Measurements from ENCODE around the gene TADA2A. TPM values are rescaled to one million over a fixed set of nuclear protein-coding genes. Genes with fewer than 3 reads are reported as not detected.
"Not testable (repeated sequence)": the region's sequence is repeated elsewhere in the genome, so short reads cannot be mapped to it uniquely, and the experiment has no call there.

Gene TADA2A
- total RNA-seq, 1 donor from 2014 or later = 42.0 TPM

DNA sequence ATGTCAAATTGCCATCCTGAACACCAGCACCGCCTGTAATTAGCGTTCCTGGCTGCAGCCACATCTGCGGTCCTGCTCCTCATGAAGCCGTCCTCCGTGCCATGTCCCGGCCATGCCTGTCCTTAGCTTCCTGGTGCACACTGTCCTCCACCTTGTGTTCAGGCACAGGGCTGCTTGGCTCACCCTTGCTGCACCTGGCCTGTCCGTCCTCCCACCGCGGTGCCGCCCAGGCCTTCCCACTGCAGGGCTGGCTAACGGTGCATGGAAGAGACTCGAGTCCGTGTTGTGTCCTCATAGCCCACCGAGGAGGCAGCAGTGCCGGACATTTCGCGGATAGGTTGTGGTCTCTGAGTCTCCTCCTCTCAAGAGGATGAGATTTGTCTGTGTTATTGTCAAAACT, 103.4 kb downstream of the TADA2A start:
- H3K4me3 Mint-ChIP-seq = no peak overlapping the region
- H3K9me3 Mint-ChIP-seq = no peaks in the 10 kb centered on the region
- intact Hi-C loops (cut with micrococcal nuclease) = no loop called here
- H3K4me1 Mint-ChIP-seq = no peaks in the 10 kb centered on the region
- ChIA-PET POLR2A (no interaction called here), CTCF (no interaction called here)
- H3K27ac Mint-ChIP-seq = no peak overlapping the region
- ATAC-seq (ENCODE audit: low read depth) = no peak
- peaks cover 26% of the 10 kb centered on the region for H3K36me3 Mint-ChIP-seq (ENCODE audit: low read depth)
- no peak for TF ChIP-seq CTCF (IDR thresholded peaks at IDR 0.05)
- H3K27me3 Mint-ChIP-seq = no peaks in the 10 kb centered on the region
- DNase-seq = no peak

DNA sequence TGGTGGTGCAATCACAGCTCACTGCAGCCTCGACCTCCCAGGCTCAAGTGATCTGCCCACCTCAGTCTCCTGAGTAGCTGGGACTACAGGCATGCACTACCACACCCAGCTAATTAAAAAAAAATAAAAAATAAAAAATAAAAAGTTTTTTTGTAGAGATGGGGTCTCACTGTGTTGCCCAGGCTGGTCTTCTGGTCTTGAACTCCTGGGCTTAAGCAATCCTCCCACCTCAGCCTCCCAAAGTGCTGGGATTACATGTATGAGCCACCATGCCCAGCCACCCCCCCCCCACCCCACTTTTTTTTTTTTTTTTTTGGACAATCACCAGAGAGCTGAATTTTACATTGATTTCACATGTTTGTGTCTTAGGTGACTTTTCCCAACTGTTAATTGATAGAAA, 105.0 kb downstream of the TADA2A start:
- intact Hi-C loops (cut with micrococcal nuclease); H3K27me3 Mint-ChIP-seq; ATAC-seq (ENCODE audit: low read depth); H3K4me3 Mint-ChIP-seq; H3K27ac Mint-ChIP-seq; H3K4me1 Mint-ChIP-seq; H3K9me3 Mint-ChIP-seq; CTCF ChIA-PET; DNase-seq: not testable (repeated sequence)
- POLR2A ChIA-PET = interaction anchor here (0.6 to 0.7 kb wide), 2 partner anchors 15 to 808 kb away, joined by 3 to 4 read pairs; no protein-coding TSS in a partner anchor
- H3K36me3 Mint-ChIP-seq (ENCODE audit: low read depth) = peaks cover 38% of the 10 kb centered on the region

DNA sequence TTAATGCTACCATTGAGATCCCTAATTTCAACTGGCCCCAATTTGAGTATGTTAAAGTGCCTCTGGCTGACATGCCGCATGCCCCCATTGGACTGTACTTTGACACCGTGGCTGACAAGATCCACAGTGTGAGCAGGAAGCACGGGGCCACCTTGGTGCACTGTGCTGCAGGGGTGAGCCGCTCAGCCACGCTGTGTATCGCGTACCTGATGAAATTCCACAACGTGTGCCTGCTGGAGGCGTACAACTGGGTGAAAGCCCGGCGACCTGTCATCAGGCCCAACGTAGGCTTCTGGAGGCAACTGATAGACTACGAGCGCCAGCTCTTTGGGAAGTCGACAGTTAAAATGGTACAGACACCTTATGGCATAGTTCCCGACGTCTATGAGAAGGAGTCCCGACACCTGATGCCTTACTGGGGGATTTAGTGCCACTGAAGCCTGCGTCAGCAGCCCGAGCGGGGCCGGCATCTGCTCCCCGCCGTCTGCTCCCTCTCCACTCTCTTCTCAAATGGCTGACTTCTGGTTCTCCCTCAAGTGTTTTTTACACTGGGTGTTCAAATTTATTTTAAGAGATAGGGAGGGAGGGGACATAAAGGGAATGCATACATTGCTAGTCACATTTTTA, 105.9 kb downstream of the TADA2A start:
- no peak for TF ChIP-seq CTCF (IDR thresholded peaks at IDR 0.05)
- ATAC-seq (ENCODE audit: low read depth) (no peak), DNase-seq (no peak)
- H3K4me1 Mint-ChIP-seq = no peaks in the 10 kb centered on the region
- H3K4me3 Mint-ChIP-seq = no peak overlapping the region
- H3K9me3 Mint-ChIP-seq = no peaks in the 10 kb centered on the region
- no peak overlapping the region for H3K27ac Mint-ChIP-seq
- intact Hi-C loops (cut with micrococcal nuclease) = no loop called here
- peaks cover 45% of the 10 kb centered on the region for H3K36me3 Mint-ChIP-seq (ENCODE audit: low read depth)
- no peaks in the 10 kb centered on the region for H3K27me3 Mint-ChIP-seq
- ChIA-PET POLR2A (no interaction called here), CTCF (no interaction called here)

- no peak overlapping the region for H3K27ac Mint-ChIP-seq
- ChIA-PET POLR2A (no interaction called here), CTCF (no interaction called here)
- H3K9me3 Mint-ChIP-seq = no peaks in the 10 kb centered on the region
- no peak overlapping the region for H3K4me3 Mint-ChIP-seq
- no peak for DNase-seq
- no peak for ATAC-seq (ENCODE audit: low read depth)
- H3K27me3 Mint-ChIP-seq = no peaks in the 10 kb centered on the region
- no peaks in the 10 kb centered on the region for H3K4me1 Mint-ChIP-seq
- H3K36me3 Mint-ChIP-seq (ENCODE audit: low read depth) = peaks cover 57% of the 10 kb centered on the region
- intact Hi-C loops (cut with micrococcal nuclease) = no loop called here
- no peak for TF ChIP-seq CTCF (IDR thresholded peaks at IDR 0.05)
These were observed 107.0 kb downstream of the TADA2A start for GRCh38 chr17:37513711-37514110.

DNA sequence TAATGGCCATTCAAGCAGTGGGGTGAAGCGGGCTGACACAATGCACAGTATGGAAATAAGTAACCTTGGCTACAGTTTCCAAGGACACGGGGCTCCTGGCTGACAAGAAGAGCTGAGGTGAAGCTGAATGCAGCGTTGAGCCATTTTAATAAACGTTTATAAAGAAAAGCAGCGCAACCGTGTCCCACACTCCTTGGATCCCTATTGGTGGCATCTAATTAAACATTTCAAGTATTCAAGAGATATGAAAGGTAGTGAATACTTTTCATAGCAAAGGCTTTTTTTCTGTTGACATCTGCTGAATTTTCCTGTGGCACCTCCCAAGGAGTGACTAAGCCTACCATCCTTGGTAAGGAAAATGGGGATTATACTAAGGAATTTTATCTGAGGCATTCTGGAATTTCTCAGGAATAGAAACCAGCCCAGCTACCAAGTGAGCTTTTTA, 109.5 kb downstream of the TADA2A start:
- POLR2A ChIA-PET = no interaction called here
- H3K4me3 Mint-ChIP-seq = no peak overlapping the region
- CTCF ChIA-PET = no interaction called here
- ATAC-seq (ENCODE audit: low read depth) (no peak), DNase-seq (no peak)
- H3K27ac Mint-ChIP-seq = no peak overlapping the region
- TF ChIP-seq CTCF (IDR thresholded peaks at IDR 0.05) = no peak
- no peaks in the 10 kb centered on the region for H3K4me1 Mint-ChIP-seq
- intact Hi-C loops (cut with micrococcal nuclease) = no loop called here
- peaks cover 78% of the 10 kb centered on the region for H3K36me3 Mint-ChIP-seq (ENCODE audit: low read depth)
- H3K27me3 Mint-ChIP-seq = no peaks in the 10 kb centered on the region
- H3K9me3 Mint-ChIP-seq = no peaks in the 10 kb centered on the region

DNA sequence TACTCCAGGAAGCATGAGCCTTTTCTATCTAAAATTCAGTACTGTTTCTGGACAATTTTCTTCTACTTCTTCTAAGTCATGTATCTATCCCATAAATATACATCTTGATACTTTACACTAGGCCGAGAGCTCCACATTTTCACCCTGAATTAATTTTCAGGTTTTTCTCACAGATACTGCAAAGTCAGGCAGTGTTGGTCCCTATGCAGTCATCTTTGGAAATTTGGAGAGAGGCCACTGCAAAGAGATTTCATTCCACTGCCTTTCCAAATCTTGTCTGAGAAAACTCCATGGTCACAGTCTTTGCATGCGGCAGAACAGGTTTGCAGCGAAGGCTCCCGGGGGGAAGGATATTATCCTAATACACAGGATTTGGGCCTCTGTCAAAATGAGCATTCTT, 111.2 kb downstream of the TADA2A start:
- POLR2A ChIA-PET = no interaction called here
- no peak overlapping the region for H3K4me3 Mint-ChIP-seq
- no peak for TF ChIP-seq CTCF (IDR thresholded peaks at IDR 0.05)
- H3K4me1 Mint-ChIP-seq = no peaks in the 10 kb centered on the region
- H3K36me3 Mint-ChIP-seq (ENCODE audit: low read depth) = peaks cover 76% of the 10 kb centered on the region
- DNase-seq = no peak
- intact Hi-C loops (cut with micrococcal nuclease) = no loop called here
- H3K27ac Mint-ChIP-seq = no peak overlapping the region
- H3K27me3 Mint-ChIP-seq = no peaks in the 10 kb centered on the region
- CTCF ChIA-PET = no interaction called here
- no peak for ATAC-seq (ENCODE audit: low read depth)
- no peaks in the 10 kb centered on the region for H3K9me3 Mint-ChIP-seq

Data from activated B cell treated with CpG ODN at 0.5 μM for 24 hours (primary cell).